ENCODE data around the gene GNB5.

DNA sequence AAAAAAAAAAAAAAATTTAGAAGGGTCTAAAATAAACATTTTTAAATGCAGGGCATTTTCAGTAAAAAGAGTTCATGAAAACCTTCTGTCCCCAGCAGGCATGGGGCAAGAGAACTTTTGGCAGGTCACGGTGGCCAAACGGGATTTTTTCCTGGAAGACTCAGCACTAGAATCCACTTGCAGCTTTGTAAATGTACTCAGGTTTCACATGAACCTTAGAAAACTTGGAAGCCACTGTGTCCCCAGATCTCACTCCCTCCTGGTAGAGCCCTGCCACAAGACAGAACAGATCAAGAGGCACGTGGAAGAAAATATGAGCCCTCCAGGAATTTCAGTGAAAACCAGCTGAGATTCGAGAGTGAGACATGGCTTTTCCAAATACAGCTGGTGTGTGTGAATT, 2.1 kb upstream of the GNB5 start:
- TF ChIP-seq, protein P1, sequence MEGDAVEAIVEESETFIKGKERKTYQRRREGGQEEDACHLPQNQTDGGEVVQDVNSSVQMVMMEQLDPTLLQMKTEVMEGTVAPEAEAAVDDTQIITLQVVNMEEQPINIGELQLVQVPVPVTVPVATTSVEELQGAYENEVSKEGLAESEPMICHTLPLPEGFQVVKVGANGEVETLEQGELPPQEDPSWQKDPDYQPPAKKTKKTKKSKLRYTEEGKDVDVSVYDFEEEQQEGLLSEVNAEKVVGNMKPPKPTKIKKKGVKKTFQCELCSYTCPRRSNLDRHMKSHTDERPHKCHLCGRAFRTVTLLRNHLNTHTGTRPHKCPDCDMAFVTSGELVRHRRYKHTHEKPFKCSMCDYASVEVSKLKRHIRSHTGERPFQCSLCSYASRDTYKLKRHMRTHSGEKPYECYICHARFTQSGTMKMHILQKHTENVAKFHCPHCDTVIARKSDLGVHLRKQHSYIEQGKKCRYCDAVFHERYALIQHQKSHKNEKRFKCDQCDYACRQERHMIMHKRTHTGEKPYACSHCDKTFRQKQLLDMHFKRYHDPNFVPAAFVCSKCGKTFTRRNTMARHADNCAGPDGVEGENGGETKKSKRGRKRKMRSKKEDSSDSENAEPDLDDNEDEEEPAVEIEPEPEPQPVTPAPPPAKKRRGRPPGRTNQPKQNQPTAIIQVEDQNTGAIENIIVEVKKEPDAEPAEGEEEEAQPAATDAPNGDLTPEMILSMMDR (IDR thresholded peaks at IDR 0.05; ENCODE audit: poor library complexity): no peak
- no peak for TF ChIP-seq EZH2phosphoT487 (IDR thresholded peaks at IDR 0.05; ENCODE audit: low read depth, severe bottlenecking, unreplicated experiment)

All from hepatocyte (in vitro differentiated cells).